Naive B cell (primary cell): Measurements from ENCODE around the gene GLG1. TPM values are rescaled to one million over a fixed set of nuclear protein-coding genes. Genes with fewer than 3 reads are reported as not detected.
A peak's percentile ranks its signal among the peaks of the same experiment; 100 is the strongest.
"Not testable (repeated sequence)": the region's sequence is repeated elsewhere in the genome, so short reads cannot be mapped to it uniquely, and the experiment has no call there.

Experiments
- ATAC-seq, 2 donors: fragments of 150-1000 bp; cut with Tn5 transposase; 2 replicates each; pipeline ENCODE4 v1.10.0; 2021; ENCODE audit warnings: low read depth in 2 of 2, mild to moderate bottlenecking in 2 of 2, moderate library complexity in 2 of 2
- DNase-seq: peaks from one replicate; pipeline ENCODE4 v3.0.0; 2022
- H3K27ac Mint-ChIP-seq, 6 donors: one replicate each; pipeline ENCODE4 v1.8.0; 2020 to 2022; ENCODE audit warnings: mild to moderate bottlenecking in 6 of 6, mixed read lengths in 6 of 6, moderate library complexity in 5 of 6, inconsistent platforms in 2 of 6
- H3K27me3 Mint-ChIP-seq, 3 donors: one replicate each; pipeline ENCODE4 v1.8.0; 2021 to 2022; ENCODE audit warnings: mixed read lengths in 3 of 3, mild to moderate bottlenecking in 1 of 3
- H3K36me3 Mint-ChIP-seq, 2 donors: one replicate each; pipeline ENCODE4 v1.8.0; 2020 to 2022; ENCODE audit warnings: mixed read lengths in 2 of 2, inconsistent platforms in 1 of 2, mild to moderate bottlenecking in 1 of 2
- H3K4me1 Mint-ChIP-seq, 3 donors: one replicate each; pipeline ENCODE4 v1.8.0; 2020 to 2022; ENCODE audit warnings: mixed read lengths in 3 of 3, inconsistent platforms in 1 of 3, mild to moderate bottlenecking in 1 of 3, moderate library complexity in 1 of 3
- H3K4me3 Mint-ChIP-seq, 8 donors: one replicate each; pipeline ENCODE4 v1.8.0; 2020 to 2022; ENCODE audit warnings: mild to moderate bottlenecking in 8 of 8, mixed read lengths in 8 of 8, moderate library complexity in 8 of 8, inconsistent platforms in 2 of 8
- H3K9me3 Mint-ChIP-seq, 7 donors: one replicate each; pipeline ENCODE4 v1.8.0; 2020 to 2022; ENCODE audit warnings: mixed read lengths in 7 of 7, mild to moderate bottlenecking in 5 of 7, inconsistent platforms in 2 of 7, moderate library complexity in 1 of 7
- polyA plus RNA-seq, 6 donors: library from polyadenylated mRNA; unstranded; fragments of 300-500 nt; fragmentation: Illumina TruSeq; gene quantifications; one replicate each; pipeline ENCODE4 v1.2.3, GENCODE V29; 2021; ENCODE audit warnings: low read depth in 6 of 6

The GLG1 gene
- polyA plus RNA-seq, 6 donors from 2014 or later, result 71.4 to 112 (median 94.1) TPM

DNA sequence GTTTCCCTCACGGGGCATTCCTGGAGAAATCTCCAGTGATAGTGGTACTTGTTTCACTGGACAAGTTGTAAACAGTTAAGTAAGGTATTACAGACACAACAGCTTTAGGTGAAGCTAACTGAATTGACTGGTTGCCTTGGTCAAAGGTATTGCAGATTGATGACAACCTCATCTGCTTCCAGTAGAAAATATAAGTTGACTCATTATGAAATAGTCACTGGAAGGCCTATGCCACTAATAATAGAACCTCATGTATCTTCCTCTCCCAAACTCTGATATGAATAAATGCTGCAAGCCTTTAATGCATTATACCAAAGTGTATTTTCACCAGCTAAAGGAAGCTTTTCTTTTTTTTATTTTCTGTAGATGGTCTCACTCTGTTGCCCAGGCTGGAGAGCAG, 44.8 kb downstream of the GLG1 start:
- H3K27me3 Mint-ChIP-seq, result no peaks in the 10 kb centered on the region
- DNase-seq (no peak), ATAC-seq (no peak)
- H3K4me1 Mint-ChIP-seq, result peaks cover 37 to 48% (median 41%) of the 10 kb centered on the region in 3 donors
- peak overlapping the region in 3 of 6 donors; percentile 26 to 39 (median 36) for H3K27ac Mint-ChIP-seq
- no peaks in the 10 kb centered on the region for H3K36me3 Mint-ChIP-seq
- no peak overlapping the region for H3K4me3 Mint-ChIP-seq
- no peaks in the 10 kb centered on the region for H3K9me3 Mint-ChIP-seq

DNA sequence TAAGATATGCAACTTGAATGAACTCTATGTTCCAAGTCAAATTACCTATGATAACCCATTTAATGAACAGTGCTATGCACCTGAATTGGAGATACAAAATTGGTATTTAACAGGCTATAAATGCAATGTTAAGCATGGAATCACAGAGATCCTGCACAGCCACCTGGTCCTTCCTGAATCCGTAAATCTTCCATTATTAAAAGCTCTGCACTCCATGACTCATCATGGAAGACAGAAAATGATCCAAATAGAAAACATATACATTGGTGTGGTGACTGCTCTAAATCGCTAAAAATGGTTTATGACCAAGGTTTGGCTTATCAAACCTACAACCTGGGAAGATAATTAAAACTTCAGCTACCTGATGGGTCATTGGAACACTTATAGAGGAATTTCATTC, 45.3 kb downstream of the GLG1 start:
- H3K9me3 Mint-ChIP-seq, result no peaks in the 10 kb centered on the region
- peaks cover 34 to 49% (median 42%) of the 10 kb centered on the region in 3 donors for H3K4me1 Mint-ChIP-seq
- DNase-seq (no peak), ATAC-seq (no peak)
- peak overlapping the region in 2 of 6 donors; percentile 39 to 42 for H3K27ac Mint-ChIP-seq
- H3K36me3 Mint-ChIP-seq, result no peaks in the 10 kb centered on the region
- no peak overlapping the region for H3K4me3 Mint-ChIP-seq
- no peaks in the 10 kb centered on the region for H3K27me3 Mint-ChIP-seq

- Mint-ChIP-seq H3K27ac (peak overlapping the region in 1 of 6 donors; percentile 28), H3K4me1 (peaks cover 33 to 42% (median 35%) of the 10 kb centered on the region in 3 donors), H3K27me3 (no peaks in the 10 kb centered on the region), H3K9me3 (no peaks in the 10 kb centered on the region), H3K4me3 (no peak overlapping the region), H3K36me3 (no peaks in the 10 kb centered on the region)
- DNase-seq (no peak), ATAC-seq (no peak)
Observed at GRCh38 chr16:74560912-74561311, 46.0 kb downstream of the GLG1 start.

- Mint-ChIP-seq H3K36me3 (no peaks in the 10 kb centered on the region), H3K4me3 (no peak overlapping the region), H3K27me3 (no peaks in the 10 kb centered on the region), H3K4me1 (peaks cover 19 to 22% (median 20%) of the 10 kb centered on the region in 3 donors), H3K9me3 (no peaks in the 10 kb centered on the region), H3K27ac (peak overlapping the region in 3 of 6 donors; percentile 3 to 43 (median 29))
- DNase-seq (no peak), ATAC-seq (no peak)
Observed at GRCh38 chr16:74558873-74559272, 48.0 kb downstream of the GLG1 start.

DNA sequence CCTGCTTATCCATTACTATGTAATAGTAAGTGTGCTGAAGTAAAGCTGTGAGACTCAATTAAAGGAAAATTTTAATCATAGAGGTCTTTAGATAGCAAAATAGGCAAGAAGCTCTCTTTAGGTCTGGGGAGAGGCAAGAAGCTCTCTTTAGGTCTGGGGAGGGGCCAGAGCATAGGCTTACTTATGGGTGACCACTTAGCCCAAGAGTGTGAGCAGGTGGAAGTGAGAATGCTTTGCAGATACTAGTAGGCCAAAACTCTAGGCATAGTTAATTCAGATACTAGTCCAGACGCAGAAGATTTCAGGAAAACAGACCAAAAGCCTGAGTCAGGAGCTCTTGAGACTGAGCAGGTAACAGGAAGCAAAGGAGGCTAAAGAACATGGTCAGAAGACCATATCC, 49.6 kb downstream of the GLG1 start:
- Mint-ChIP-seq H3K4me3 (no peak overlapping the region), H3K9me3 (no peaks in the 10 kb centered on the region), H3K27ac (peak overlapping the region in 5 of 6 donors; percentile 9 to 71 (median 26)), H3K27me3 (no peaks in the 10 kb centered on the region), H3K36me3 (no peaks in the 10 kb centered on the region), H3K4me1 (peaks cover 5 to 13% (median 9%) of the 10 kb centered on the region in 3 donors)
- no peak for ATAC-seq
- DNase-seq, result no peak

DNA sequence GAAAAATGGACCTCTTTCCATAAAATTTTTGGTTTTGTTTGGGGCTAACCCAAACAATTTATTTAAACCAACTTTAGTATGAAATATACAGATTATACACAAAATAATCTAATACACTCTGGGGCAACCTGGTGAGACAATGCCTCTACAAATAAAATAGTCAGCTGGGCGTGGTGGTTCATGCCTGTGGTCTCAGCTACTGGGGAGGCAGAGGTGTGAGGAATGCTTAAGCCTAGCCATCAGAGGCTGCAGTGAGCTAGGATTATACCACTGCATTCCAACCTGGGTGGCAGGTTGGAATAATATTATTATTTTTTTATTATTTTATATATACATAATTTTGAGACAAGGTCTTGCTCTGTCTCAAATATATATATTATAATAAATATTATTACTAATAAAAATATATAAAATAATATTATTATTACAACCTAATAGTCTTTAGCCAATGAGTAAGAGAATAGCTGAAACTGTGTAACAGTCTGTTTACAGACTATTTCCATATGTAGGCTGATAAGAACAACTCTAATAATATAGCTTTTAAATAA, 50.5 kb downstream of the GLG1 start:
- no peak for ATAC-seq
- no peak for DNase-seq
- no peak overlapping the region for H3K4me3 Mint-ChIP-seq
- H3K27ac Mint-ChIP-seq, result no peak overlapping the region
- no peaks in the 10 kb centered on the region for H3K27me3 Mint-ChIP-seq
- H3K4me1 Mint-ChIP-seq, result peaks cover 7 to 13% (median 9%) of the 10 kb centered on the region in 3 donors
- H3K36me3 Mint-ChIP-seq, result no peaks in the 10 kb centered on the region
- H3K9me3 Mint-ChIP-seq, result no peaks in the 10 kb centered on the region

DNA sequence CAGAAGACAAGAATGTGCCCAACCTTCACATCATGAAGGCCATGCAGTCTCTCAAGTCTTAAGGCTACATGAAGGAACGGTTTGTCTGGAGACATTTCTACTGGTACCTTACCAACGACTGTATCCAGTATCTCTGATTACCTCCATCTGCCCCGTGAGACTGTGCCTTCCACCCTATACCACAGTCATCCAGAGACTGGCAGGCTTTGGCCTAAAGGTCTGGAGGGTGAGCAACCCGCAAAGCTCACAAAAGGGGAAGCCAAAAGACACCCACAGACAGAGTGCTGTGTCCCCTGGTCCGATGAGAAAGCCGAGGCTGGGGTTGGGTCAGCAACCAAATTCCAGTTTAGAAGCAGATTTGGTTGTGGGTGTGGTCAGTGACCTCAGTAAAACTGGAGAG, 54.6 kb downstream of the GLG1 start:
- H3K9me3 Mint-ChIP-seq, H3K27me3 Mint-ChIP-seq, DNase-seq, H3K36me3 Mint-ChIP-seq, H3K4me3 Mint-ChIP-seq, H3K27ac Mint-ChIP-seq, ATAC-seq: not testable (repeated sequence)
- peaks cover 3 to 14% (median 4%) of the 10 kb centered on the region in 3 donors for H3K4me1 Mint-ChIP-seq

DNA sequence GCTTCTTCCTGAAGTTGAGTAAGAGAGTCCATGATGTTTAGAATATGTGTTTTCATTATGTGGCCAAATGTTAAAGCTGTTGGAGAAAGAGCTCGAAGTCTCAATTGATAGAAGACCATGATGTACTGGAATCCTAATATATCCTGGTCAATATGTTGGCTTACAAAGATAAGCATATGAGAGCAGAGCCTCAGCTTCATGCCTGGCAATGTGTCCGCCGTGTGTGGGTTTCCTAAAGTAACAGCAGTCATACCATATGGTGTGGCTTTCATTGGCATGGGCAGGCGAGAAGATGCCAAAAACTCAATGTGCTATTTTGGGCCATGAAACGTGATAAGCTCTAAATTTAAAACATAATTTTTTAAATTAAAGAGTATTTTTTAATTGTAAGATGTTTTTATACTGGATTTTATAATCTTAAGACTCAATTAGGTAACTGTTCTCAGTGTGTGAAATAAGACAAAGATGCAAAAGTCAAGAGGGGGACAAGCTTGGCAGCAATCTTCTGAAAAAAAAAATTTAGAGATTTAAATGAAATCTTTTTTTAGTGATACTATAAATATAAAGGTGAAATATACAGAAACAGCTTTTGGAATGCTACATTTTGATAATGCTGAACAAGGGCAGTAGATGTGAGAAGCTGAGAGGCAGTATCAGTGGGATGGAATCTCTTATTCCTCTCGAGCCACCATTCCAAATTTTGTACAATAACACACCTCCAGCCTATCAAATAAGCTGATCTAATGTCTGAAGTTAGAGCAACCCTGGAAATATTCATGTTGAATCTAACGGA, 56.5 kb downstream of the GLG1 start:
- not testable (repeated sequence) for H3K4me3 Mint-ChIP-seq, H3K36me3 Mint-ChIP-seq, ATAC-seq, H3K9me3 Mint-ChIP-seq, H3K27ac Mint-ChIP-seq, H3K27me3 Mint-ChIP-seq, DNase-seq
- peaks cover 0 to 19% (median 0%) of the 10 kb centered on the region in 3 donors for H3K4me1 Mint-ChIP-seq

GRCh38 chr16:74546112-74546511, 60.8 kb downstream of the GLG1 start:
- peaks cover 0 to 22% (median 6%) of the 10 kb centered on the region in 3 donors for H3K4me1 Mint-ChIP-seq
- H3K27ac Mint-ChIP-seq, result peak overlapping the region in 1 of 6 donors; percentile 70
- not testable (repeated sequence) for H3K4me3 Mint-ChIP-seq, H3K9me3 Mint-ChIP-seq, DNase-seq, H3K36me3 Mint-ChIP-seq, H3K27me3 Mint-ChIP-seq, ATAC-seq

GRCh38 chr16:74542911-74543578, 63.9 kb downstream of the GLG1 start:
- H3K9me3 Mint-ChIP-seq, H3K27ac Mint-ChIP-seq, H3K36me3 Mint-ChIP-seq, ATAC-seq, H3K4me3 Mint-ChIP-seq, DNase-seq, H3K27me3 Mint-ChIP-seq: not testable (repeated sequence)
- peaks cover 0 to 15% (median 6%) of the 10 kb centered on the region in 3 donors for H3K4me1 Mint-ChIP-seq

- H3K27ac Mint-ChIP-seq, H3K9me3 Mint-ChIP-seq, H3K4me1 Mint-ChIP-seq, H3K4me3 Mint-ChIP-seq, H3K36me3 Mint-ChIP-seq, ATAC-seq, DNase-seq, H3K27me3 Mint-ChIP-seq: not testable (repeated sequence)
Observed at GRCh38 chr16:74540663-74541062, 66.3 kb downstream of the GLG1 start.

DNA sequence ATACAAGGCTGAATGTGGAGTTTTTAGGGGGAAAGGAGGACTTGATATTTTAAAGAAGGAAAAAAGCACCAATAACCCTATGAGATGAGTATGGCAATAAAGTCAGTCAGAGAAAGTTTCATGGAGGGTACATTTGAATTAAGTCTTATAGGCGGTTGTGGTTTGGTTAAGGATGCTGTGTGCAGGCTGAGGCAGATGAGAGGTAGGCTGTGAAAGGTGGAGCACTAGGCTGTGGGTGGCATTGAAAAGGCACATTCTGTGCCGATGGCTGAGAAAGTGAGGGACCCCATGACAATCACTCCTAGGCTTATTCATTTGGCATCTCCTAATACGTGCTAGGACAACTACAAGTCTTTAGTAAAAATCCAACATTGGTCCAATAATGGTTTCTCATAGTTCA, 68.1 kb downstream of the GLG1 start:
- ATAC-seq, H3K27me3 Mint-ChIP-seq, H3K4me3 Mint-ChIP-seq, H3K4me1 Mint-ChIP-seq, H3K9me3 Mint-ChIP-seq, DNase-seq, H3K36me3 Mint-ChIP-seq: not testable (repeated sequence)
- peak overlapping the region in 1 of 6 donors; percentile 51 for H3K27ac Mint-ChIP-seq

GRCh38 chr16:74537746-74538145, 69.2 kb downstream of the GLG1 start:
- not testable (repeated sequence) for H3K27ac Mint-ChIP-seq, H3K36me3 Mint-ChIP-seq, ATAC-seq, H3K4me3 Mint-ChIP-seq, DNase-seq, H3K9me3 Mint-ChIP-seq, H3K4me1 Mint-ChIP-seq, H3K27me3 Mint-ChIP-seq

- peak overlapping the region in 1 of 6 donors; percentile 47 for H3K27ac Mint-ChIP-seq
- not testable (repeated sequence) for H3K36me3 Mint-ChIP-seq, H3K27me3 Mint-ChIP-seq, H3K4me1 Mint-ChIP-seq, H3K4me3 Mint-ChIP-seq, ATAC-seq, DNase-seq, H3K9me3 Mint-ChIP-seq
Observed at GRCh38 chr16:74534650-74535049, 72.3 kb downstream of the GLG1 start.
